Fibroblast of skin of back (primary cell): ENCODE measurements around the gene ST8SIA5.

ENCODE experiments used
- DNase-seq: peaks from one replicate; pipeline ENCODE4 v3.0.0-alpha.2; 2013

Gene ST8SIA5

GRCh38 chr18:46624127-46624526 lies 132.7 kb downstream of the ST8SIA5 start:
- DNase-seq = no peak

DNA sequence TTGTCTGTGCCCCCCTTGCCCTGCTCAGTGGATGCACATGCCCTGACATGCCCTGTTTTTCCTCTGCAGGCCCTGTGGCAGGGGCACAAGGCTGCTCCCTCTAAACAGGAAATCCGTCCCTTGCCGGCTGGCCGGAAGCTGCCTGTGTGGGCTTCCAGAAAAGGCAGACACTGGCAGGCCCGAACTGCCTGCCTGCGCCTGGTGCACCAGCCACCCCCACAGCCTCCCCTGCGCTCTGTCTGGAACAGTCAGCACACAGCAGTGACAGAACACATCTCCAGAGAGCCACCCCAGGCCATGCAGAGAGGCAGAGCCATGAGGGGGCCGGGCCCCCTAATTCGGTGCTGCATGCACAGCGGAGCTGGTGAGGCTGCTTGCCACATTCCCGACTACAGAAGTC lies 133.3 kb downstream of the ST8SIA5 start:
- DNase-seq = no peak

GRCh38 chr18:46622999-46623398 lies 133.9 kb downstream of the ST8SIA5 start:
- peak; percentile 13 for DNase-seq

DNA sequence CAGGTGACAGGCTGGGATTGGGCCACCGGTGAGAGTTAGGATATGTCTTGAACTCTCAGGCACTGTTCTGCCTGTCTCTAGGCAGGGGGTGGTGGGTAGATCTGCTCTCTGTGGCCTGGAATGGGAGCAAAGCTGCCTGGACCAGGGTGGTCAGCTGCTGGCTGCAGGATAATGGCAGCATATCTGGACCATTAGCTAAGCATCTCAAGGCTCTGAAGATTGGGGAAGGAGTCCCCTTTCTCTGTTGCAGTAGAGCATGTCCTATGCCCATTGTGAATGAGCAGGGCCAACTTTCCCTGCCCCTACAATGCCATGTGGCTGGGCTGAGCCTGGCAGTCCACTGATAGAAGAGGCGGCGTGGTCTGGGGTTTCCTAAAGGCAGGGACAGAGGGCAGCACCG lies 134.4 kb downstream of the ST8SIA5 start:
- DNase-seq = no peak

GRCh38 chr18:46621871-46622270 lies 135.0 kb downstream of the ST8SIA5 start:
- no peak for DNase-seq

GRCh38 chr18:46621111-46621766 lies 135.6 kb downstream of the ST8SIA5 start:
- DNase-seq = no peak

DNA sequence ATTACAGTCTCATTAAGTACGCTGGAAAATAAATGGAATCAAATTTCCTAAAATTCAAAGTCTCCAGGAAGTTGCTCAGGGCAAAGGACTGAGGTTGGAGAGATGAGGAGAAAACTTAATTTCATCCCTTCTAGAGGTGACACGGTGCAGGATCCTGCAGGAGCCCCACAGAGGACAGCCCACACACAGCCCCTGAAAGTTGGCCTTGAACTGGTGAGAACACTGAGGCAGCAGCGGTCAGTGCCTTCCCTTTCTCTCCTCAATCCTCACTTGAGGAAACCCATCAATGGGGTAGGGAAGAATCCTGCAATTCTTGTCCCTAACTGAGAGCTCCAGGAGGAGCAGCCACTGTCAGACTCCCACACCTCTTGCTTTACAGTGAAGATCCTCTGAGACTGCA lies 137.3 kb downstream of the ST8SIA5 start:
- no peak for DNase-seq
